ENCODE measurements around the gene MSL1. TPM values are rescaled to one million over a fixed set of nuclear protein-coding genes. Genes with fewer than 3 reads are reported as not detected.

MSL1 gene
- total and polyA plus RNA-seq, 2 of the 13 experiments (the other 11 are each of a cell fraction or from before 2014, with no cell fraction given): 63.8 to 88.5 TPM

DNA sequence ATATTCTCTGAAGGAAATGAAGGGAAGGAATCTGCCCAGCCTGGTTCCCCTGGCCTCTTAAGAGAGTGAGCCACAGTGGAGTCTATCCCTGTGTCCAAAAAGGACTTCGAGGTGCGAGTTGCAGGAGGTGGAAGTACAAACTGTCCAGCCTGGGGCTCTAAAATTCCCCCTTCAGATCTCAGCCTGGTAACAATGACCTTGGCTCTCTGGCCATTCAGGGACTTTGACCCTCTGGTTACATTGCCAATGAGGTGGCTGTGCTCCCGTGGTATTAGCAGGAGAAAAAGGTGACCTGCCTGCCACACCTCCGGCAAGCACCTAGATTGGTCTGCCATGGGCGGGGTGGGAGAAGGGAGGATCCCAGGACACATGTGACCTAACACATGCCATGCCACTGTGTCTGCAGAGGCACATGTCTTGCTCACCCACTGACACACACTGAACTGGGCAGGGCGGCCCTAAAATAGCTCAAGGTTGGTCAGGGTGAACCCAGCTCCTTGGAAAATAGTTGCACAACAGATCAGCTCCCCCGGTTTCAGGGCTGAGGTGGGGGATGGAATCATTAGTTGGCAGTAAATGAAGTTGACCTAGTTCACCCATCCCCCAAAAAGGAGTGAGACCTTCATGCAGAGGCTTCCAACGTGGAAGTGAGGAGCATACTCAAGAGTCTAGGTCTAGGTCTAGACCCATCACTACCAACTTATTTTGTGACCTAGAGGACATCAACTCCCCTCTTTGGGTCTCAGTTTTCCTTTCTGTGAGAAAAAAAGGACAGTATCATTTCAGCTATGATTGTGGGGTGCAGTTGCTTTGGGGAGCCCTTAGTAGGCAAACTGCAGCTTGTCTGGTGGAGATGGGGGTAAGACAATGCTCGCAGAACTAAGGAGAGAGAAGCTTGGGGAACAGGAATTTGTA lies 23.6 kb upstream of the MSL1 start (continued):
- TF ChIP-seq ZNF431 (CRISPR knock-in tag; IDR thresholded peaks at IDR 0.05; ENCODE audit: borderline replicate concordance, low read depth): peak; percentile 35; the same call in 1 of the 2 replicates
- TF ChIP-seq ZNF446 (CRISPR knock-in tag; IDR thresholded peaks at IDR 0.05): peak; percentile 28; the same call in 1 of the 2 replicates
- TF ChIP-seq, protein P1, sequence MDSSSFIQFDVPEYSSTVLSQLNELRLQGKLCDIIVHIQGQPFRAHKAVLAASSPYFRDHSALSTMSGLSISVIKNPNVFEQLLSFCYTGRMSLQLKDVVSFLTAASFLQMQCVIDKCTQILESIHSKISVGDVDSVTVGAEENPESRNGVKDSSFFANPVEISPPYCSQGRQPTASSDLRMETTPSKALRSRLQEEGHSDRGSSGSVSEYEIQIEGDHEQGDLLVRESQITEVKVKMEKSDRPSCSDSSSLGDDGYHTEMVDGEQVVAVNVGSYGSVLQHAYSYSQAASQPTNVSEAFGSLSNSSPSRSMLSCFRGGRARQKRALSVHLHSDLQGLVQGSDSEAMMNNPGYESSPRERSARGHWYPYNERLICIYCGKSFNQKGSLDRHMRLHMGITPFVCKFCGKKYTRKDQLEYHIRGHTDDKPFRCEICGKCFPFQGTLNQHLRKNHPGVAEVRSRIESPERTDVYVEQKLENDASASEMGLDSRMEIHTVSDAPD (CRISPR knock-in tag; IDR thresholded peaks at IDR 0.05): peak; percentile 17
- TF ChIP-seq, protein P2, sequence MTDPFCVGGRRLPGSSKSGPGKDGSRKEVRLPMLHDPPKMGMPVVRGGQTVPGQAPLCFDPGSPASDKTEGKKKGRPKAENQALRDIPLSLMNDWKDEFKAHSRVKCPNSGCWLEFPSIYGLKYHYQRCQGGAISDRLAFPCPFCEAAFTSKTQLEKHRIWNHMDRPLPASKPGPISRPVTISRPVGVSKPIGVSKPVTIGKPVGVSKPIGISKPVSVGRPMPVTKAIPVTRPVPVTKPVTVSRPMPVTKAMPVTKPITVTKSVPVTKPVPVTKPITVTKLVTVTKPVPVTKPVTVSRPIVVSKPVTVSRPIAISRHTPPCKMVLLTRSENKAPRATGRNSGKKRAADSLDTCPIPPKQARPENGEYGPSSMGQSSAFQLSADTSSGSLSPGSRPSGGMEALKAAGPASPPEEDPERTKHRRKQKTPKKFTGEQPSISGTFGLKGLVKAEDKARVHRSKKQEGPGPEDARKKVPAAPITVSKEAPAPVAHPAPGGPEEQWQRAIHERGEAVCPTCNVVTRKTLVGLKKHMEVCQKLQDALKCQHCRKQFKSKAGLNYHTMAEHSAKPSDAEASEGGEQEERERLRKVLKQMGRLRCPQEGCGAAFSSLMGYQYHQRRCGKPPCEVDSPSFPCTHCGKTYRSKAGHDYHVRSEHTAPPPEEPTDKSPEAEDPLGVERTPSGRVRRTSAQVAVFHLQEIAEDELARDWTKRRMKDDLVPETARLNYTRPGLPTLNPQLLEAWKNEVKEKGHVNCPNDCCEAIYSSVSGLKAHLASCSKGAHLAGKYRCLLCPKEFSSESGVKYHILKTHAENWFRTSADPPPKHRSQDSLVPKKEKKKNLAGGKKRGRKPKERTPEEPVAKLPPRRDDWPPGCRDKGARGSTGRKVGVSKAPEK (CRISPR knock-in tag; IDR thresholded peaks at IDR 0.05; ENCODE audit: borderline replicate concordance): no peak
- peak; percentile 53 for TF ChIP-seq ZNF652 (CRISPR knock-in tag; IDR thresholded peaks at IDR 0.05; ENCODE audit: borderline replicate concordance, low read depth)
- peak; percentile 56; the same call in 1 of the 2 replicates for TF ChIP-seq ZNF670 (CRISPR knock-in tag; IDR thresholded peaks at IDR 0.05; ENCODE audit: borderline replicate concordance)
- TF ChIP-seq PHF5A (CRISPR knock-in tag; IDR thresholded peaks at IDR 0.05; ENCODE audit: low read depth, unreplicated experiment): no peak
- TF ChIP-seq ZNF33B (CRISPR knock-in tag; IDR thresholded peaks at IDR 0.05): peak; percentile 25; the same call in 1 of the 2 replicates
- no peak; the same call in 1 of the 2 replicates for TF ChIP-seq ISX (CRISPR knock-in tag; conservative IDR thresholded peaks at IDR 0.05)
- TF ChIP-seq ZNF737 (CRISPR knock-in tag; IDR thresholded peaks at IDR 0.05; ENCODE audit: borderline replicate concordance): no peak
- no peak for TF ChIP-seq ZNF207 (IDR thresholded peaks at IDR 0.05; ENCODE audit: borderline replicate concordance)
- peak; percentile 77 for TF ChIP-seq ZNF781 (CRISPR knock-in tag; IDR thresholded peaks at IDR 0.05; ENCODE audit: borderline replicate concordance, not compliant biosample characterization)
- TF ChIP-seq ZNF768 (CRISPR knock-in tag; IDR thresholded peaks at IDR 0.05): no peak
- TF ChIP-seq, protein P3, sequence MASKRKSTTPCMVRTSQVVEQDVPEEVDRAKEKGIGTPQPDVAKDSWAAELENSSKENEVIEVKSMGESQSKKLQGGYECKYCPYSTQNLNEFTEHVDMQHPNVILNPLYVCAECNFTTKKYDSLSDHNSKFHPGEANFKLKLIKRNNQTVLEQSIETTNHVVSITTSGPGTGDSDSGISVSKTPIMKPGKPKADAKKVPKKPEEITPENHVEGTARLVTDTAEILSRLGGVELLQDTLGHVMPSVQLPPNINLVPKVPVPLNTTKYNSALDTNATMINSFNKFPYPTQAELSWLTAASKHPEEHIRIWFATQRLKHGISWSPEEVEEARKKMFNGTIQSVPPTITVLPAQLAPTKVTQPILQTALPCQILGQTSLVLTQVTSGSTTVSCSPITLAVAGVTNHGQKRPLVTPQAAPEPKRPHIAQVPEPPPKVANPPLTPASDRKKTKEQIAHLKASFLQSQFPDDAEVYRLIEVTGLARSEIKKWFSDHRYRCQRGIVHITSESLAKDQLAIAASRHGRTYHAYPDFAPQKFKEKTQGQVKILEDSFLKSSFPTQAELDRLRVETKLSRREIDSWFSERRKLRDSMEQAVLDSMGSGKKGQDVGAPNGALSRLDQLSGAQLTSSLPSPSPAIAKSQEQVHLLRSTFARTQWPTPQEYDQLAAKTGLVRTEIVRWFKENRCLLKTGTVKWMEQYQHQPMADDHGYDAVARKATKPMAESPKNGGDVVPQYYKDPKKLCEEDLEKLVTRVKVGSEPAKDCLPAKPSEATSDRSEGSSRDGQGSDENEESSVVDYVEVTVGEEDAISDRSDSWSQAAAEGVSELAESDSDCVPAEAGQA (IDR thresholded peaks at IDR 0.05; ENCODE audit: low read depth): 0 out of 2 replicates have a peak, but pooled peaks have one; percentile 55
- TF ChIP-seq, protein P3 (CRISPR knock-in tag; IDR thresholded peaks at IDR 0.05; ENCODE audit: borderline replicate concordance): 0 out of 2 replicates have a peak, but pooled peaks have one; percentile 38
- TF ChIP-seq MXI1 (IDR thresholded peaks at IDR 0.05; ENCODE audit: borderline replicate concordance, low read depth, low read length): peak; percentile 96; the same call in 2 of the 3 replicates
- no peak for TF ChIP-seq SYNCRIP (IDR thresholded peaks at IDR 0.05; ENCODE audit: insufficient read depth, low read depth, low read length)
- no peak for TF ChIP-seq PRPF4 (IDR thresholded peaks at IDR 0.05; ENCODE audit: low read depth, low read length, poor library complexity, severe bottlenecking)
